ENCODE data around the gene ABCB11.

DNA sequence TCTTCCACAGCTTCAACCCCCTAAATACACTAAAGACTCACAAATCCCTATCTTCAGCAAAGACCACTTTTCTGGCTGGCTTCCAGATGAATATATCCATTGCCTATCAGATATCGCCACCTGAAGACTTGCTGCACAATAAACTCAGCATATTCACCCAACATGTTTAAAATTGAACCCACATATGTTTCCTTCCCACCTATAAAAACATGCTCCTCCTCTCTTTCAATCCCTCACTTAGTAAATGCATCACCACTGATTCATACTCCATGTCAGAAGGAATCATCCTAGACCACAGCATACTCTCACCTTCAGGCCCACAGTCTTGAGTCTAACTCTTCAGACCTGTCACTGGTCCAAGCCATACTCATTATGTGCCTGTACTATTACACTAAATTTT lies 146.1 kb downstream of the ABCB11 start:
- TF ChIP-seq, protein P1, sequence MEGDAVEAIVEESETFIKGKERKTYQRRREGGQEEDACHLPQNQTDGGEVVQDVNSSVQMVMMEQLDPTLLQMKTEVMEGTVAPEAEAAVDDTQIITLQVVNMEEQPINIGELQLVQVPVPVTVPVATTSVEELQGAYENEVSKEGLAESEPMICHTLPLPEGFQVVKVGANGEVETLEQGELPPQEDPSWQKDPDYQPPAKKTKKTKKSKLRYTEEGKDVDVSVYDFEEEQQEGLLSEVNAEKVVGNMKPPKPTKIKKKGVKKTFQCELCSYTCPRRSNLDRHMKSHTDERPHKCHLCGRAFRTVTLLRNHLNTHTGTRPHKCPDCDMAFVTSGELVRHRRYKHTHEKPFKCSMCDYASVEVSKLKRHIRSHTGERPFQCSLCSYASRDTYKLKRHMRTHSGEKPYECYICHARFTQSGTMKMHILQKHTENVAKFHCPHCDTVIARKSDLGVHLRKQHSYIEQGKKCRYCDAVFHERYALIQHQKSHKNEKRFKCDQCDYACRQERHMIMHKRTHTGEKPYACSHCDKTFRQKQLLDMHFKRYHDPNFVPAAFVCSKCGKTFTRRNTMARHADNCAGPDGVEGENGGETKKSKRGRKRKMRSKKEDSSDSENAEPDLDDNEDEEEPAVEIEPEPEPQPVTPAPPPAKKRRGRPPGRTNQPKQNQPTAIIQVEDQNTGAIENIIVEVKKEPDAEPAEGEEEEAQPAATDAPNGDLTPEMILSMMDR (IDR thresholded peaks at IDR 0.05 in 4 of 5, conservative IDR thresholded peaks at IDR 0.05 in 1 of 5), result no peak
- no peak for TF ChIP-seq POLR2A (IDR thresholded peaks at IDR 0.05)

All from gastrocnemius medialis (tissue), 4 donors.